Mucosa of rectum (tissue), 2 donors: ENCODE measurements around the gene CRYBG1.

Experiments
- H3K27ac ChIP-seq, 2 donors: one replicate each; pipeline ENCODE4 v1.7.0; 2013; ENCODE audit warnings: inconsistent platforms in 2 of 2, low read depth in 2 of 2, low read length in 2 of 2
- H3K27me3 ChIP-seq, 2 donors: one replicate each; pipeline ENCODE4 v1.7.0; 2013; ENCODE audit warnings: low read length in 2 of 2; ENCODE audit not compliant: control insufficient read depth in 2 of 2, insufficient read depth in 2 of 2
- H3K36me3 ChIP-seq, 2 donors: one replicate each; pipeline ENCODE4 v1.7.0; 2013; ENCODE audit warnings: low read length in 2 of 2; ENCODE audit not compliant: control insufficient read depth in 2 of 2, insufficient read depth in 2 of 2
- H3K4me1 ChIP-seq, 2 donors: one replicate each; pipeline ENCODE4 v1.7.0; 2013; ENCODE audit warnings: low read length in 2 of 2, mild to moderate bottlenecking in 1 of 2; ENCODE audit not compliant: control insufficient read depth in 2 of 2, insufficient read depth in 2 of 2
- H3K4me3 ChIP-seq, 2 donors: one replicate each; pipeline ENCODE4 v1.7.0; 2013; ENCODE audit warnings: low read length in 2 of 2
- H3K9ac ChIP-seq, 2 donors: one replicate each; pipeline ENCODE4 v1.7.0; 2013; ENCODE audit warnings: low read length in 2 of 2, low read depth in 1 of 2, mild to moderate bottlenecking in 1 of 2
- H3K9me3 ChIP-seq, 2 donors: one replicate each; pipeline ENCODE4 v1.7.0; 2013; ENCODE audit warnings: low read length in 2 of 2; ENCODE audit not compliant: control insufficient read depth in 2 of 2
- donor health status: healthy.
- donor health status: Normal muscosa, but diverticular disease.

Gene CRYBG1

GRCh38 chr6:106440546-106440945 lies 80.0 kb downstream of the CRYBG1 start:
- Histone ChIP-seq H3K9ac (no peak overlapping the region), H3K36me3 (no peaks in the 10 kb centered on the region), H3K27me3 (no peaks in the 10 kb centered on the region), H3K4me3 (no peak overlapping the region), H3K4me1 (no peaks in the 10 kb centered on the region), H3K9me3 (no peaks in the 10 kb centered on the region), H3K27ac (no peak overlapping the region)

GRCh38 chr6:106442395-106442794 lies 81.9 kb downstream of the CRYBG1 start:
- Histone ChIP-seq H3K27ac (no peak overlapping the region), H3K9ac (no peak overlapping the region), H3K36me3 (no peaks in the 10 kb centered on the region), H3K9me3 (no peaks in the 10 kb centered on the region), H3K4me3 (no peak overlapping the region), H3K27me3 (no peaks in the 10 kb centered on the region), H3K4me1 (peaks cover 5 to 6% of the 10 kb centered on the region in 2 donors)

- Histone ChIP-seq H3K27me3 (no peaks in the 10 kb centered on the region), H3K36me3 (no peaks in the 10 kb centered on the region), H3K9ac (no peak overlapping the region), H3K4me1 (peaks cover 9 to 10% of the 10 kb centered on the region in 2 donors), H3K9me3 (no peaks in the 10 kb centered on the region), H3K4me3 (no peak overlapping the region), H3K27ac (no peak overlapping the region)
These were observed 84.4 kb downstream of the CRYBG1 start for GRCh38 chr6:106444777-106445507.

GRCh38 chr6:106445508-106445878 lies 85.0 kb downstream of the CRYBG1 start:
- H3K9me3 ChIP-seq, result no peaks in the 10 kb centered on the region
- no peaks in the 10 kb centered on the region for H3K27me3 ChIP-seq
- no peaks in the 10 kb centered on the region for H3K36me3 ChIP-seq
- H3K4me1 ChIP-seq, result peaks cover 9 to 10% of the 10 kb centered on the region in 2 donors
- H3K27ac ChIP-seq, result no peak overlapping the region
- no peak overlapping the region for H3K4me3 ChIP-seq
- no peak overlapping the region for H3K9ac ChIP-seq

GRCh38 chr6:106446287-106446885 lies 85.9 kb downstream of the CRYBG1 start:
- Histone ChIP-seq H3K36me3 (no peaks in the 10 kb centered on the region), H3K27me3 (no peaks in the 10 kb centered on the region), H3K9me3 (no peaks in the 10 kb centered on the region), H3K27ac (peak overlapping the region in 1 of 2 donors; percentile 15), H3K4me3 (no peak overlapping the region), H3K4me1 (peaks cover 9 to 10% of the 10 kb centered on the region in 2 donors), H3K9ac (no peak overlapping the region)

GRCh38 chr6:106446983-106447382 lies 86.5 kb downstream of the CRYBG1 start:
- no peak overlapping the region for H3K9ac ChIP-seq
- H3K9me3 ChIP-seq, result no peaks in the 10 kb centered on the region
- no peak overlapping the region for H3K27ac ChIP-seq
- H3K4me1 ChIP-seq, result peaks cover 9 to 10% of the 10 kb centered on the region in 2 donors
- H3K4me3 ChIP-seq, result no peak overlapping the region
- H3K36me3 ChIP-seq, result no peaks in the 10 kb centered on the region
- no peaks in the 10 kb centered on the region for H3K27me3 ChIP-seq

GRCh38 chr6:106448000-106448426 lies 87.5 kb downstream of the CRYBG1 start:
- Histone ChIP-seq H3K36me3 (no peaks in the 10 kb centered on the region), H3K9ac (no peak overlapping the region), H3K4me3 (no peak overlapping the region), H3K9me3 (no peaks in the 10 kb centered on the region), H3K4me1 (peaks cover 9 to 10% of the 10 kb centered on the region in 2 donors), H3K27ac (peak overlapping the region in 1 of 2 donors; percentile 3), H3K27me3 (no peaks in the 10 kb centered on the region)

GRCh38 chr6:106450653-106451052 lies 90.1 kb downstream of the CRYBG1 start:
- H3K36me3 ChIP-seq, result no peaks in the 10 kb centered on the region
- no peak overlapping the region for H3K9ac ChIP-seq
- H3K4me3 ChIP-seq, result no peak overlapping the region
- H3K27me3 ChIP-seq, result no peaks in the 10 kb centered on the region
- H3K27ac ChIP-seq, result no peak overlapping the region
- peaks cover 9 to 10% of the 10 kb centered on the region in 2 donors for H3K4me1 ChIP-seq
- H3K9me3 ChIP-seq, result no peaks in the 10 kb centered on the region

- H3K27me3 ChIP-seq, result no peaks in the 10 kb centered on the region
- no peak overlapping the region for H3K4me3 ChIP-seq
- peaks cover 9 to 10% of the 10 kb centered on the region in 2 donors for H3K4me1 ChIP-seq
- no peak overlapping the region for H3K9ac ChIP-seq
- H3K36me3 ChIP-seq, result no peaks in the 10 kb centered on the region
- no peaks in the 10 kb centered on the region for H3K9me3 ChIP-seq
- H3K27ac ChIP-seq, result no peak overlapping the region
These were observed 90.9 kb downstream of the CRYBG1 start for GRCh38 chr6:106451439-106451838.

GRCh38 chr6:106452628-106453027 lies 92.1 kb downstream of the CRYBG1 start:
- no peak overlapping the region for H3K9ac ChIP-seq
- peaks cover 7 to 9% of the 10 kb centered on the region in 2 donors for H3K4me1 ChIP-seq
- no peaks in the 10 kb centered on the region for H3K27me3 ChIP-seq
- H3K4me3 ChIP-seq, result no peak overlapping the region
- no peaks in the 10 kb centered on the region for H3K36me3 ChIP-seq
- H3K27ac ChIP-seq, result no peak overlapping the region
- H3K9me3 ChIP-seq, result no peaks in the 10 kb centered on the region
